ENCODE measurements around the gene IKZF4.
"Not testable (repeated sequence)": the region's sequence is repeated elsewhere in the genome, so short reads cannot be mapped to it uniquely, and the experiment has no call there.

IKZF4 gene

GRCh38 chr12:55999522-55999921 lies 21.3 kb upstream of the IKZF4 start:
- DNase-seq (ENCODE audit: low read depth): not testable (repeated sequence)

- DNase-seq (ENCODE audit: low read depth): not testable (repeated sequence)
These were observed 20.8 kb upstream of the IKZF4 start for GRCh38 chr12:55999999-56000540.

- no peak for DNase-seq (ENCODE audit: low read depth)
These were observed 19.2 kb upstream of the IKZF4 start for GRCh38 chr12:56001487-56002100.

GRCh38 chr12:56003376-56003775 lies 17.5 kb upstream of the IKZF4 start:
- DNase-seq (ENCODE audit: low read depth): peak; percentile 17

GRCh38 chr12:56004211-56004610 lies 16.6 kb upstream of the IKZF4 start:
- no peak for DNase-seq (ENCODE audit: low read depth)

GRCh38 chr12:56007564-56008559 lies 13.0 kb upstream of the IKZF4 start:
- no peak for DNase-seq (ENCODE audit: low read depth)

GRCh38 chr12:56010111-56010570 lies 10.7 kb upstream of the IKZF4 start:
- peak; percentile 62 for DNase-seq (ENCODE audit: low read depth)

- peak; percentile 75 for DNase-seq (ENCODE audit: low read depth)
These were observed 9.2 kb upstream of the IKZF4 start for GRCh38 chr12:56011509-56012090.

- DNase-seq (ENCODE audit: low read depth): no peak
These were observed 7.4 kb upstream of the IKZF4 start for GRCh38 chr12:56013482-56013881.

- no peak for DNase-seq (ENCODE audit: low read depth)
These were observed 6.6 kb upstream of the IKZF4 start for GRCh38 chr12:56014205-56014604.

- no peak for DNase-seq (ENCODE audit: low read depth)
These were observed 3.7 kb upstream of the IKZF4 start for GRCh38 chr12:56017181-56017580.

- no peak for DNase-seq (ENCODE audit: low read depth)
These were observed 2.5 kb upstream of the IKZF4 start for GRCh38 chr12:56018356-56018755.

- no peak for DNase-seq (ENCODE audit: low read depth)
These were observed 1.1 kb downstream of the IKZF4 start for GRCh38 chr12:56021889-56022497.

GRCh38 chr12:56028511-56029165 lies 7.8 kb downstream of the IKZF4 start:
- peak; percentile 48 for DNase-seq (ENCODE audit: low read depth)

GRCh38 chr12:56029166-56029519 lies 8.3 kb downstream of the IKZF4 start:
- peak; percentile 46 for DNase-seq (ENCODE audit: low read depth)

- DNase-seq (ENCODE audit: low read depth): peak; percentile 57
These were observed 8.9 kb downstream of the IKZF4 start for GRCh38 chr12:56029666-56030293.

- DNase-seq (ENCODE audit: low read depth): no peak
These were observed 11.1 kb downstream of the IKZF4 start for GRCh38 chr12:56031987-56032386.

- no peak for DNase-seq (ENCODE audit: low read depth)
These were observed 13.9 kb downstream of the IKZF4 start for GRCh38 chr12:56034586-56035332.

GRCh38 chr12:56037161-56037560 lies 16.3 kb downstream of the IKZF4 start:
- DNase-seq (ENCODE audit: low read depth): no peak

GRCh38 chr12:56038022-56038655 lies 17.3 kb downstream of the IKZF4 start:
- DNase-seq (ENCODE audit: low read depth): no peak
